Hematopoietic multipotent progenitor cell treated with erythropoietin and hydrocortisone succinate and interleukin-3 and kit ligand, for 17 days (in vitro differentiated cells): ENCODE data around the gene RNF180.

Experiments used
- DNase-seq: peaks from one replicate; pipeline ENCODE4 v3.0.0-alpha.2; 2015; ENCODE audit warnings: low spot score

RNF180 gene

GRCh38 chr5:64165500-64166200 lies at the start of gene RNF180:
TSS of gene RNF180 (plus strand) at chr5:64165843. CDS start at chr5:64200808, 34,965 bp downstream.
- no peak for DNase-seq

GRCh38 chr5:64125521-64125920 lies 40.1 kb upstream of the RNF180 start:
- DNase-seq: no peak

GRCh38 chr5:64126202-64126741 lies 39.4 kb upstream of the RNF180 start:
- DNase-seq: no peak

DNA sequence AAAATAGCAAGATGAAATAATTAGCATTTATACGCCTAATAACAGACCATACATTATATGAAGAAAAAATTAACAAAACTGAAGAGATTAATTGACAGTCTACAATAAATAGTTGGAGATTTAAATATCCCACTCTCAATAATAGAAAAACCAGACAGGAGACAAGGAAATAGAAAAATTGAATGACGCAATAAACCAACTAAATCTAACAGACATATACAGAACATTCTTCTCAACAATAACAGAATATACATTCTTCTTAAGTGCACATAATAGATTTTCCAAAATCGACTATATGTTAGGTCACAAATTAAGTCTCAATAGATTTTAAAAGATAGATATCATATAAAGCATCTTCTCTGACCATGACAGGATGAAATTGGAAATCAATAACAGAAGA lies 25.6 kb upstream of the RNF180 start:
- DNase-seq: no peak

- no peak for DNase-seq
Measured at GRCh38 chr5:64144425-64145215, 21.0 kb upstream of the RNF180 start.

DNA sequence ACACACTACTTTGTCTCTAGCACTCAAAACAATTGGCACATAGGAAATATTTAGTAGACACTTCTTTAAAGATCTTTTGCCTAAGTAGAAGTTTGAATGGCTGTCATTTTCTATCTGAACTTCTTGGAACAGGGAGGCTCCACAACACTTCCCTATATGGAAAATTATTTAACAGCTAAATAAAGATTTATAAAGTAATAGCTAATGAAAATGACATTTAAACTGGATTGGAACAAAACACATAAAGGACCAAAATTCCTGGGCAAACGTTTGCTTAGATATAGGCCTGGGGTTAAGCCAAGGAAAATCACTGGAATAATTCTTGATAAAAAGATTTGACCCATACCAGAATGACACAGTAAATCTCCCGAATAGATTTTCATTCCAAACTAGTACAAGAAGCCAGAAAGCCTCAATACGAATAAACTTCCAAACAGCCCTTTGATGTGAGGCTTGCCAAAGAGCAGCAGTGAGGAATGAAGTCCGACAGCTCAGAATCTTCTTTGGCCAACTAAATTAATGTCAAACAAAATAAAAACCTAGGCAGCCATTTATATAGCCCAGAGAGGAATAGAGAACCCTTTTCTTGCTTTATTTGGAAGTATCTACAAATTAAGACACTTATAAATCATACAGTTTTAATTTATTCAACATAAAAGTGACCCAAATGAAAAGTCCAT lies 20.3 kb upstream of the RNF180 start:
- no peak for DNase-seq

- DNase-seq: no peak
Measured at GRCh38 chr5:64147379-64147778, 18.3 kb upstream of the RNF180 start.

GRCh38 chr5:64147849-64148441 lies 17.7 kb upstream of the RNF180 start:
- no peak for DNase-seq

DNA sequence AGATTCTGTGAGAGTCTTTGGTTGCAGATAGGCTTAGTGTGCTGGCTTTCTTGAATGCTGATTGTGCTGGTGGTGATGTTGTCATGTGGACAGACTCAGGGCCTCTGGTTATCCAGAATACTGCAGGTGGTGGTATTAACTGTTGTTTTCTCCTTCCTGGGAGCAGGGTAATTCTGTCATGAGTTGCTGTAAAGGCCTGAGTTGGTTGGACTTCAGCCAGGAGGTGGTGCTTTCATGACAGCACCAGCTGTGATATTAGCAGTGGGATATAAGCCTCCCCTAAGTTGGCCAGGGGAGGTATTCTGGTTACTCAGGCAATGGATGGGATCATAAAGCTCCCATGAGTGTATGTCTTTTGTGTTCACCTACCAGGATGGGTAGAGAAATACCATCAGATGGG lies 16.4 kb upstream of the RNF180 start:
- no peak for DNase-seq

DNA sequence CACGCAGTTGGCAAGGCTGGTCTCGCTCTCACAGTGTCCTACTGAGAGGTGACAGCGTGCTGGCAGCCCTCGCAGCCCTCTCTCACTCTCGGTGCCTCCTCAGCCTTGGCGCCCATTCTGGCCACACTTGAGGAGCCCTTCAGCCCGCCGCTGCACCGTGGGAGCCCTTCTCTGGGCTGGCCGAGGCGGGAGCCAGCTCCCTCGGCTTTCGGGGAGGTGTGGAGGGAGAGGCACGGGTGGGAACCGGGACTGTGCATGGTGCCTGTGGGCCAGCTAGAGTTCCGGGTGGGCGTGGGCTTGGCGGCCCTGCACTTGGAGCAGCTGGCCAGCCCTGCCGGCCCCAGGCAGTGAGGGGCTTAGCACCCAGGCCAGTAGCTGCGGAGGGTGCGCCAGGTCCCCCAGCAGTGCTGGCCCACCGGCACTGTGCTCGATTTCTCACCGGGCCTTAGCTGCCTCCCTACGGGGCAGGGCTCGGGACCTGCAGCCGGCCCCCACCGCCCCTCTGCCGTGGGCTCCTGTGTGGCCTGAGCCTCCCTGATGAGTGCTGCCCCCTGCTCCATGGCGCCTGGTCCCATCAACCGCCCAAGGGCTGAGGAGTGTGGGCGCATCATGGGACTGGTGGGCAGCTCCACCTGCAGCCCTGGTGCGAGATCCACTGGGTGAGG lies 15.7 kb upstream of the RNF180 start:
- DNase-seq: no peak

DNA sequence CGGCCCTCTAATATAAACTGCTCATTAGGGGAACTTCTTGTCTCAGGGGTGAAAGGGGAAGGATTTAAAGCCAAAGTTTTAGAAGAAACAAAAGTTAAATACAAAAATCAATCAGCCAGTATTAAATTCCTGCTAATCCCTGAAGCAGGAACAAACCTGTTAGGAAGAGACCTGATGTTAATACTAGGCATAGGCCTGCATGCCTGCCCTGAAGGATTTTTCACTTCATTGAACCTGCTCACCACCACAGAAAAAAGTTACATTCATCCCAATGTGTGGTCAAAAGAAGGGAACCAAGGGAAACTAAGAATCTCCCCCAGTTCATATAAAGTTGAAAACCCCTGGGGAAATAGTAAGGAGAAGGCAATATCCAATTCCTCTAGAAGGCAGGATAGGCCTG lies 9.4 kb upstream of the RNF180 start:
- no peak for DNase-seq

DNA sequence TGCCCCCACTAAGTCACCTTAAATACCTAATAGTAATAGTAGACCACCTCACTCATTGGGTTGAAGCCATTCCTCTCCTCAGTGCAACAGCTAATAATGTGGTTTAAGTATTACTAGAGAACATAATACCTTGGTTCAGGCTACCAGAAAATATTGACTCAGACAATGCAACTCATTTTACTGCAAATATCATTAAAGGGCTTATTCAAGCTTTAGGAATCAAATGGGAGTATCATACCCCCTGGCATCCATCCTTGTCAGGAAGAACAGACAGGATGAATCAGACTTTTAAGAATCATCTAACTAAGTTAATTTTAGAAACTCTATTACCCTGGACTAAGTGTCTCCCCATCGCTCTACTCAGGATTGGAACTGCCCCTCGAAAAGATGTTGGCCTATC lies 6.8 kb upstream of the RNF180 start:
- DNase-seq: no peak

DNA sequence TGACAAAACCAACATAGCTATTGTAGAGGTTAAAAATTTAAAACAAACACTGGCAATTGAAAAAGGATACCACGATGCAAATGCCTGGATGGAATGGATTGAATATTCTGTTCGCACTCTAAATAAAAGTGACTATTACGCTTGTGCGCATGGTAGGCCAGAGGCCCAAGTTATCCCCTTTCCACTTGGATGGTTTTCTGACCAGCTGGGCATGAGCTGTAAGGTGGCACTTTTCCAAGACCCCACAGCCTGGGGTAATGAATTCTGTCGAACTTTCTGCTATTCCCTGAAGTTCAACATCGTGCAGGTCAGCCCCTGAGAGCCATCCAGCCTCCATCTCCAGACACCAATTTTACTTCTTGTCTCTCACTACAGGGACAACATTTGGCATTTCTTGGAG lies 5.4 kb upstream of the RNF180 start:
- no peak for DNase-seq

GRCh38 chr5:64161420-64161819 lies 4.2 kb upstream of the RNF180 start:
- no peak for DNase-seq

GRCh38 chr5:64163135-64163534 lies 2.5 kb upstream of the RNF180 start:
- DNase-seq: no peak

DNA sequence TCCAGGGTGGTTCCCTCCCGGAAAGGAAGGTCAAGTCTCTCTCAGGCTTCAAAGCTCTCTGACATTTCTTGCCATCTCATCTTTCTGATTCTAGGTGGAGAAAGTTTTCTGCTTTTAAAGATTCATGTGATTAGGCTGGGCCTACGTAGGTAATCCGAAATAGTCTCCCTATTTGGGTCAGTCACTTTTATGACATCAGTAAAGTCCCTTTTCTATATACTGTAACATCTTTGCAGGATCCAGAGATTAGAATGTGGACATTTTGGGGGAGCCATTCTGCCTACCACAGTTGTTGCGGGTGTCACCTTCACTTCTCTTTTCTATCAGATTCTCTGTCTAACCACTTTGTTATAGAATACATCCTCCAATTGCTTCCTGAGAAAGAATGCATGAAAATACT lies 1.9 kb upstream of the RNF180 start:
- no peak for DNase-seq

GRCh38 chr5:64164166-64164565 lies 1.5 kb upstream of the RNF180 start:
- no peak for DNase-seq

GRCh38 chr5:64165160-64165499 lies 513 bp upstream of the RNF180 start:
- no peak for DNase-seq

DNA sequence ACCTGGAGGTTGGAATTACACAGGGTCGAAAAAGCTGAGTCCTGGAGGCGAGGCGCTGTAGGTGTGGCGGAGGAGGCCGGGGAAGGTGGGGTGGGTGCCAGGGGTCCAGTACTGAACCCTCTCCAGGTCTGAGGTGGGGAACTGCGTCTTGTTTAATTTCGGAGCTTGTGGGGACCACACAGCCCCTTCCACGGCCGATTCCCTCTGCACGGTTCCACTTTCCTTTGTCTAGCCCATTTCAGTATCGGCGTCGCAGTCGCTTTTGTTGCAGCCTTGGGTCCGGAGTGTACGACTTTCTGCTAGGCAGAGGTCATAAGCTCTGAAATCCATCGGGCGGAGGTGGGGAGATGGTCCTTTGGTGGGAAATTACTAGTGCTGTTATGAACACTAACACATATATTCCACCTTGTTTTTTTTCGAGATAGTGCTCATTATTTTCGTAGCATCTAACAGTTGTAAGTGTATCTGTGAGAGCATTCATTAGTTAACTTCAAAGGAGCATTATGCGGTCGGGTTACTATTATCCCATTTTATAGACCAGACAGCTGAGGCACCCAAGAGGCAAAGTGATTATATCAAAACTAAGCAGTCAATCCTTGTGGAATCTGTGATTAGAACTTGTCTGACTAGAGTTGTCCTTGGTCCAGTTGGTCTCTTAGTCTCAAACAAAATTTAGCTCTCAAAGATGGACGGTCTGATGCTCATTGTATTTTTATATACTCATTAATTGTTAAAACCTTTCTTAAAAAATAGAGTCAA lies 737 bp downstream of the RNF180 start:
- no peak for DNase-seq

GRCh38 chr5:64176301-64176700 lies 10.7 kb downstream of the RNF180 start:
- no peak for DNase-seq

DNA sequence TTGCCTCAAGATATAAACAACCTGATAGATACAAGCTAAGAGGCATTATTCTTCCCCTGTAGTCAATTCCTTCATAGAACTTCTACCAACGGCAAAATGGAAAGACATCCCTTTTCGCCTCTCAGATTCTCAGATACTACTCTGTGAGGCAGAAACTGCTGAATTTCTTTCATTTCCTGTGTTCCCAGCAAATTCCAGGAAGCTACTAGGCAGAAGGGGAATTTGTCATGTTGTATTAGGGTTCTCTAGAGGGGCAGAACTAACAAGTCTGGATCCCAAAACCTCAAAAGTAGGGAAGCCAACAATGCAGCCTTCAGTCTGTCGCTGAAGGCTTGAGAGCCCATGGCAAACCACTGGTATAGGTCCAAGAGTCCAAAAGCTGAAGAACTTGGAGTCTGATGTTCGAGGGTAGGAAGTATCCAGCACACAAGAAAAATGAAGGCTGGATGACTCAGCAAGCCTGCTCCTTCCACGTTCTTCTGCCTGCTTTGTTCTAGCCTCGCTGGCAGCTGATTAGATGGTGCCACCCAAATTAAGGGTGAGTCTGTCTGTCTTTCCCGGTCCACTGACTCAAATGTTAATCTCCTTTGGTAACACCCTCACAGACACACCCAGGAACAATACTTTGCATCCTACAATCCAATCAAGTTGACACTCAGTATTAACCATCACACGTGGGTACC lies 15.2 kb downstream of the RNF180 start:
- DNase-seq: no peak
